Heart right ventricle (tissue), 16 donors: ENCODE data around the gene CALML5. TPM values are rescaled to one million over a fixed set of nuclear protein-coding genes. Genes with fewer than 3 reads are reported as not detected.

Experiments used
- ATAC-seq, 8 donors: fragments of 200-7000 bp; cut with Tn5 transposase; one replicate each; pipeline ENCODE4 v1.9.1; 2020; ENCODE audit warnings: mild to moderate bottlenecking in 8 of 8, moderate library complexity in 8 of 8, moderate number of reproducible peaks in 1 of 8
- DNase-seq, 2 donors: peaks; one replicate each; pipeline ENCODE4 v3.0.0-alpha.2; 2020
- H3K27ac ChIP-seq, 10 donors: fragments of 200-600 bp; sonication (generic) in 2 of 10; one replicate each; pipeline versions ENCODE4 v1.5.0 to v1.8.0; 2020 to 2022; ENCODE audit warnings: mild to moderate bottlenecking in 3 of 10
- H3K27me3 ChIP-seq, 7 donors: fragments of 200-600 bp; one replicate each; pipeline ENCODE4 v1.8.0; 2021 to 2022; ENCODE audit warnings: mild to moderate bottlenecking in 2 of 7
- H3K36me3 ChIP-seq, 9 donors: fragments of 200-600 bp; sonication (generic) in 1 of 9; one replicate each; pipeline versions ENCODE4 v1.5.0 to v1.8.0; 2020 to 2022; ENCODE audit warnings: mild to moderate bottlenecking in 2 of 9
- H3K4me1 ChIP-seq, 9 donors: fragments of 200-600 bp; sonication (generic) in 1 of 9; one replicate each; pipeline versions ENCODE4 v1.5.0 to v1.8.0; 2020 to 2022; ENCODE audit warnings: mild to moderate bottlenecking in 4 of 9
- H3K4me3 ChIP-seq, 10 donors: fragments of 200-600 bp; sonication (generic) in 2 of 10; one replicate each; pipeline versions ENCODE4 v1.5.0 to v1.8.0; 2020 to 2022; ENCODE audit warnings: mild to moderate bottlenecking in 7 of 10, moderate library complexity in 2 of 10
- H3K9me3 ChIP-seq, 11 donors: fragments of 200-600 bp in 10 of 11; sonication (generic) in 2 of 11; one replicate each; pipeline versions ENCODE4 v1.5.0 to v1.8.0; 2013 to 2022; ENCODE audit warnings: mild to moderate bottlenecking in 2 of 11, control low read depth in 1 of 11, moderate library complexity in 1 of 11
- CTCF ChIP-seq, 9 donors: fragments of 200-600 bp; sonication (generic) in 2 of 9; IDR thresholded peaks; one replicate each; pipeline versions ENCODE4 v1.5.0 to v1.8.0; 2021 to 2022; ENCODE audit warnings: antibody characterized with exemption in 9 of 9, mild to moderate bottlenecking in 5 of 9, moderate library complexity in 1 of 9
- WGBS, 2 donors: extraction: QIAGEN DNeasy Blood & Tissue Kit; methylation state at CpG; one replicate each; pipeline ENCODE4 v1.1.7; 2013; ENCODE audit warnings: inconsistent platforms in 1 of 2; 5-methylcytosine and 5-hydroxymethylcytosine counted together
- intact Hi-C, 10 donors: fragments of 100-400 bp; cut with DNase I; formaldehyde crosslinking; loops; one replicate each; pipeline versions ENCODE4 v1.11.1 to v1.14.2; 2022
- polyA plus RNA-seq, 2 donors: library from polyadenylated mRNA; stranded (reverse); fragments of 200-250 nt; gene quantifications; one replicate each; pipeline ENCODE4 v1.2.3, GENCODE V29; 2013
- total RNA-seq, 10 donors: library from RNA; stranded (reverse); fragmentation: NEBNext Ultra II Directional in 3 of 10; extraction: Animal tissue kit (Norgen Biotek cat#: 25700) in 3 of 10; gene quantifications; one replicate each; pipeline versions ENCODE4 v1.2.1 to v1.2.4, GENCODE V29; 2021 to 2023
- donor health status: Arrhythmogenic right ventricular cardiomyopathy.
- donor health status: ischemic (EF 13 %, LVEDD 7.1; RV severe dilation, severe dysfunction).
- donor health status: healthy with polysubstance abuse.
- donor health status: DM: no; HTN: yes; CAD: no.
- donor health status: DM: no; HTN: no; CAD: no.
- donor health status: ischemic (EF 25% LVEDD 6.9; RV normal size, moderate dysfunction).
- donor health status: ischemic (EF 25% LVEDD 5.7; RV mildly dilated, moderate dysfunction).
- donor health status: healthy.
- donor health status: DM: yes; HTN: yes; CAD: no.
- donor health status: Ischemic cardiomyopathy.
- donor health status: ischemic (EF 35%, LVEDD 5.7; RV mildly dilated, moderate dysfunction).
- donor health status: nonischemic (EF 11% LVEDD 7.7; RV severe dilation, severe dysfunction).
- donor health status: DM: yes; HTN: yes; CAD: no.
- donor health status: PGD.
- donor health status: ischemic (EF 29% LVEDD 5.4; RV normal size, mild dysfunction).
- donor health status: nonischemic (EF 23%, LVEDD 6.1; RV moderate dilation, normal function).

The CALML5 gene
- total and polyA plus RNA-seq, 12 donors: not detected

- DNase-seq (no peak), ATAC-seq (no peak)
- H3K27me3 ChIP-seq: no peaks in the 10 kb centered on the region
- H3K27ac ChIP-seq: peak overlapping the region in 1 of 10 donors; percentile 4
- H3K9me3 ChIP-seq: peaks cover 0 to 3% (median 0%) of the 10 kb centered on the region in 11 donors
- 91 to 95% methylated on average over 21 of the region's 21 CpGs for WGBS, 2 donors
- H3K4me3 ChIP-seq: no peak overlapping the region
- TF ChIP-seq CTCF (IDR thresholded peaks at IDR 0.05): no peak
- peaks cover 0 to 30% (median 7%) of the 10 kb centered on the region in 9 donors for H3K4me1 ChIP-seq
- intact Hi-C loops: loop anchor here in 3 of 10 donors (5.0 to 10.0 kb wide), 3 partner anchors 71 to 92 kb away; no protein-coding TSS in a partner anchor
- no peaks in the 10 kb centered on the region for H3K36me3 ChIP-seq
Measured at GRCh38 chr10:5533098-5533731, 33.8 kb upstream of the CALML5 start.

- Histone ChIP-seq H3K27ac (peak overlapping the region in 1 of 10 donors; percentile 39), H3K4me3 (no peak overlapping the region), H3K27me3 (no peaks in the 10 kb centered on the region), H3K4me1 (peaks cover 0 to 30% (median 7%) of the 10 kb centered on the region in 9 donors), H3K9me3 (peaks cover 0 to 3% (median 0%) of the 10 kb centered on the region in 11 donors), H3K36me3 (no peaks in the 10 kb centered on the region)
- intact Hi-C loops: loop anchor here in 3 of 10 donors (5.0 to 10.0 kb wide), 3 partner anchors 70 to 92 kb away; no protein-coding TSS in a partner anchor
- no peak for ATAC-seq
- no peak for DNase-seq
- 97 to 98% methylated on average over 6 of the region's 6 CpGs for WGBS, 2 donors
- TF ChIP-seq CTCF (IDR thresholded peaks at IDR 0.05): no peak
Measured at GRCh38 chr10:5532618-5533097, 33.3 kb upstream of the CALML5 start.

- WGBS, 2 donors: 89 to 92% methylated on average over 10 of the region's 10 CpGs
- no peak for ATAC-seq
- no peak for DNase-seq
- intact Hi-C loops: loop anchor here in 3 of 10 donors (5.0 to 10.0 kb wide), 3 partner anchors 70 to 93 kb away; no protein-coding TSS in a partner anchor
- H3K27ac ChIP-seq: peak overlapping the region in 1 of 10 donors; percentile 39
- H3K4me1 ChIP-seq: peaks cover 0 to 30% (median 7%) of the 10 kb centered on the region in 9 donors
- H3K4me3 ChIP-seq: no peak overlapping the region
- no peak for TF ChIP-seq CTCF (IDR thresholded peaks at IDR 0.05)
- H3K27me3 ChIP-seq: no peaks in the 10 kb centered on the region
- H3K36me3 ChIP-seq: no peaks in the 10 kb centered on the region
- H3K9me3 ChIP-seq: peaks cover 0 to 3% (median 0%) of the 10 kb centered on the region in 11 donors
Measured at GRCh38 chr10:5532307-5532605, 32.9 kb upstream of the CALML5 start.

GRCh38 chr10:5531558-5532306 is 32.4 kb upstream of the CALML5 start:
- Histone ChIP-seq H3K27me3 (no peaks in the 10 kb centered on the region), H3K9me3 (peaks cover 0 to 3% (median 0%) of the 10 kb centered on the region in 11 donors), H3K4me3 (no peak overlapping the region), H3K27ac (peak overlapping the region in 1 of 10 donors; percentile 39), H3K36me3 (no peaks in the 10 kb centered on the region), H3K4me1 (peaks cover 0 to 30% (median 7%) of the 10 kb centered on the region in 9 donors)
- intact Hi-C loops: loop anchor here in 3 of 10 donors (5.0 to 10.0 kb wide), 3 partner anchors 69 to 93 kb away; no protein-coding TSS in a partner anchor
- ATAC-seq (peak in 4 of 8 donors; percentile 17 to 57 (median 34)), DNase-seq (peak in 1 of 2 donors; percentile 43)
- TF ChIP-seq CTCF (IDR thresholded peaks at IDR 0.05): no peak
- 68 to 71% methylated on average over 10 of the region's 10 CpGs for WGBS, 2 donors
